B cell (primary cell): ENCODE data around the gene LRRC15. TPM values are rescaled to one million over a fixed set of nuclear protein-coding genes. Genes with fewer than 3 reads are reported as not detected.

Experiments used
- ATAC-seq: fragments of 200-7000 bp; cut with Tn5 transposase; one replicate; pipeline ENCODE4 v1.10.0; 2021; ENCODE audit warnings: low read depth, mild to moderate bottlenecking, moderate number of reproducible peaks, moderate library complexity
- CTCF ChIA-PET: fragments of 350-600 bp; sonication (Branson Sonifier 250); formaldehyde crosslinking; loops from one replicate; lab custom pipeline; 2021; ENCODE audit warnings: antibody characterized with exemption, inconsistent platforms; lab: Charles Lee
- POLR2A ChIA-PET: fragments of 350-600 bp; sonication (Branson Sonifier 250); formaldehyde crosslinking; loops from one replicate; lab custom pipeline; 2021; ENCODE audit warnings: antibody characterized with exemption; lab: Charles Lee
- DNase-seq: peaks from one replicate; pipeline ENCODE4 v3.0.0; 2013
- H2AFZ ChIP-seq: 2 replicates; pipeline ENCODE4 v1.6.1; 2012; ENCODE audit warnings: mild to moderate bottlenecking, low read depth, low read length; ENCODE audit not compliant: insufficient read depth, poor library complexity, severe bottlenecking
- H3K27ac ChIP-seq, 2 donors: 1 replicate in 1 of 2; 2 replicates in 1 of 2; pipeline ENCODE4 v1.5.1; 2012 to 2013; ENCODE audit warnings: low read length in 2 of 2, mild to moderate bottlenecking in 2 of 2, moderate library complexity in 1 of 2
- H3K27me3 ChIP-seq, 4 experiments: fragments of 200-600 bp in 1 of 4; sonication (generic) in 1 of 4; replicated peaks in 1 of 4; 1 replicate in 2 of 4; 2 replicates in 2 of 4; pipeline versions ENCODE4 v1.6.1 to v1.7.0; 2013 to 2016; ENCODE audit warnings: low read length in 3 of 4, mild to moderate bottlenecking in 2 of 4, mixed read lengths in 1 of 4, moderate library complexity in 1 of 4; ENCODE audit not compliant: insufficient read depth in 4 of 4, control insufficient read depth in 3 of 4; ENCODE audit errors: control extremely low read depth in 1 of 4
- H3K36me3 ChIP-seq, 2 experiments: replicated peaks in 1 of 2; 1 replicate in 1 of 2; 2 replicates in 1 of 2; pipeline versions ENCODE4 v1.6.1 to v1.7.1; 2013; ENCODE audit warnings: low read length in 1 of 2; ENCODE audit not compliant: insufficient read depth in 2 of 2, control insufficient read depth in 1 of 2; ENCODE audit errors: control extremely low read depth in 1 of 2, extremely low read depth in 1 of 2
- H3K4me1 ChIP-seq, 2 donors: fragments of 200-600 bp in 1 of 2; sonication (generic) in 1 of 2; 1 replicate in 1 of 2; 2 replicates in 1 of 2; pipeline versions ENCODE4 v1.5.1 to v1.6.1; 2013 to 2017; ENCODE audit warnings: low read length in 2 of 2; ENCODE audit not compliant: control insufficient read depth in 2 of 2, insufficient read depth in 2 of 2
- H3K4me2 ChIP-seq: replicated peaks from 2 replicates; pipeline ENCODE3; 2012; ENCODE audit warnings: mild to moderate bottlenecking, low read depth, low read length; ENCODE audit not compliant: poor library complexity, severe bottlenecking
- H3K4me3 ChIP-seq, 5 experiments: fragments of 200-600 bp in 1 of 5; sonication (generic) in 1 of 5; 1 replicate in 3 of 5; 2 replicates in 2 of 5; pipeline versions ENCODE4 v1.5.1 to v1.7.0; 2011 to 2016; ENCODE audit warnings: low read length in 4 of 5, mild to moderate bottlenecking in 4 of 5, low read depth in 2 of 5, control low read depth in 1 of 5, moderate library complexity in 1 of 5; ENCODE audit not compliant: insufficient read depth in 1 of 5; ENCODE audit errors: control extremely low read depth in 1 of 5, extremely low read depth in 1 of 5
- H3K79me2 ChIP-seq: fragments of 200-600 bp; sonication (generic); one replicate; pipeline ENCODE4 v1.6.0; 2016; ENCODE audit warnings: low read length; ENCODE audit not compliant: control insufficient read depth, insufficient read depth
- H3K9ac ChIP-seq: fragments of 200-600 bp; sonication (generic); 2 replicates; pipeline ENCODE4 v1.6.1; 2017; ENCODE audit warnings: mild to moderate bottlenecking, low read length, moderate library complexity
- H3K9me3 ChIP-seq, 3 donors: one replicate each; pipeline versions ENCODE4 v1.6.1 to v1.7.1; 2013; ENCODE audit warnings: low read length in 2 of 3; ENCODE audit not compliant: control insufficient read depth in 2 of 3, insufficient read depth in 1 of 3; ENCODE audit errors: control extremely low read depth in 1 of 3
- H4K20me1 ChIP-seq: 2 replicates; pipeline ENCODE4 v1.6.0; 2012; ENCODE audit warnings: mild to moderate bottlenecking, low read length; ENCODE audit not compliant: insufficient read depth, control insufficient read depth, poor library complexity, severe bottlenecking
- H3K27ac Mint-ChIP-seq: one replicate; pipeline ENCODE4 v1.8.0; 2021; ENCODE audit warnings: mixed read lengths
- H3K27me3 Mint-ChIP-seq: one replicate; pipeline ENCODE4 v1.8.0; 2021; ENCODE audit warnings: mixed read lengths
- H3K4me1 Mint-ChIP-seq: one replicate; pipeline ENCODE4 v1.8.0; 2021; ENCODE audit warnings: mixed read lengths
- H3K4me3 Mint-ChIP-seq: one replicate; pipeline ENCODE4 v1.8.0; 2021; ENCODE audit warnings: mixed read lengths
- H3K9me3 Mint-ChIP-seq: one replicate; pipeline ENCODE4 v1.8.0; 2022; ENCODE audit warnings: mixed read lengths; ENCODE audit not compliant: insufficient read depth
- EZH2 ChIP-seq: IDR thresholded peaks from 2 replicates; pipeline ENCODE4 v1.6.1; 2012; ENCODE audit warnings: borderline replicate concordance, low read depth, mild to moderate bottlenecking, moderate library complexity, low read length; ENCODE audit not compliant: insufficient read depth, poor library complexity, severe bottlenecking
- WGBS: methylation state at CpG from one replicate; pipeline ENCODE4 v1.1.5; 2013; ENCODE audit warnings: missing lambda C conversion rate; ENCODE audit not compliant: insufficient coverage; 5-methylcytosine and 5-hydroxymethylcytosine counted together
- intact Hi-C: fragments of 100-400 bp; cut with micrococcal nuclease; formaldehyde crosslinking; loops from one replicate; pipeline ENCODE4 v1.10.0; 2022
- polyA plus RNA-seq: library from polyadenylated mRNA; depleted of rRNA; stranded (reverse); fragments of >200 nt; gene quantifications from 2 replicates; pipeline ENCODE4 v1.2.3, GENCODE V29; 2012
- total RNA-seq, 2 donors: library from RNA; stranded (reverse); fragments of 120-200 nt in 1 of 2; gene quantifications; 1 replicate in 1 of 2; 2 replicates in 1 of 2; pipeline versions ENCODE4 v1.2.3 to v1.2.4, GENCODE V29; 2013 to 2022
- TF ChIP-seq, protein P1 (sequence below): fragments of 200-600 bp; IDR thresholded peaks from one replicate; pipeline ENCODE4 v1.8.0; 2022; ENCODE audit warnings: antibody characterized with exemption, mild to moderate bottlenecking

Gene LRRC15
- total and polyA plus RNA-seq, 2 donors (not counting 1 experiment from before 2014, with no cell fraction given), result not detected

DNA sequence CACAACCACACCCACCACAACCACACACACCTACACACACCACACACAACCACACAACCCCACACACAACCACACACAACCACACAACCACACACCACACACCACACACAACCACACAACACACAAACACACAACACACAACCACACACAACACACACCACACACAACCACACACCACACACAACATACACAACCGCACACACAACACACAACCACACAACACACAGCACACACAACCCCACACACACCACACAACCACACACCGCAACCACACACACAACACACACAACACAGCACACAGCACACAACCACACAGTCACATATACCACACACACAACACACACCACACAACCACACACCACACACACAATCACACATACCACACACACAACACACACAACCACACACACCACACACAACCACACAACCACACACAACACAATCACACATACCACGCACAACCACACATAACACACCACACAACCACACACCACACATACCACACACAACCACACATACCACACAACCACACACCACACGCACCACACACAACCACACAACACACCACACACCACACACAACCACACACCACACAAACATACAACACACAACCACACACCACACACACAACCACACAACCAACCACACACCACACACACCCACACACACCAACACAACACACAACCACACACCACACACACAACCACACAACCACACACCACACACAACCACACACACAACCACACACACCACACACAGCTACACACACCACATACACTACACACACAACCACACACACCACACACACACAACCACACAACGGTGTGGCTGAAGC, 42.1 kb downstream of the LRRC15 start:
- no peaks in the 10 kb centered on the region for H3K79me2 ChIP-seq
- H2AFZ ChIP-seq, result no peak overlapping the region
- peaks cover 27% of the 10 kb centered on the region for H3K27me3 Mint-ChIP-seq
- H3K27ac Mint-ChIP-seq, result no peak overlapping the region
- peaks cover 2% of the 10 kb centered on the region for H3K4me1 Mint-ChIP-seq
- intact Hi-C loops, result no loop called here
- H3K9ac ChIP-seq, result no peak overlapping the region
- no peaks in the 10 kb centered on the region for H3K9me3 Mint-ChIP-seq
- ChIA-PET CTCF (interaction anchor here (1.7 kb wide), 1 partner anchor 12 kb away, joined by 7 read pairs; no protein-coding TSS in a partner anchor), POLR2A (interaction anchor here (0.9 kb wide), 1 partner anchor 256 kb away, joined by 3 read pairs; no protein-coding TSS in a partner anchor)
- ATAC-seq, result no peak
- WGBS, result 94% methylated on average over 5 of the region's 5 CpGs
- no peak overlapping the region for H3K4me2 ChIP-seq
- TF ChIP-seq, protein P1, sequence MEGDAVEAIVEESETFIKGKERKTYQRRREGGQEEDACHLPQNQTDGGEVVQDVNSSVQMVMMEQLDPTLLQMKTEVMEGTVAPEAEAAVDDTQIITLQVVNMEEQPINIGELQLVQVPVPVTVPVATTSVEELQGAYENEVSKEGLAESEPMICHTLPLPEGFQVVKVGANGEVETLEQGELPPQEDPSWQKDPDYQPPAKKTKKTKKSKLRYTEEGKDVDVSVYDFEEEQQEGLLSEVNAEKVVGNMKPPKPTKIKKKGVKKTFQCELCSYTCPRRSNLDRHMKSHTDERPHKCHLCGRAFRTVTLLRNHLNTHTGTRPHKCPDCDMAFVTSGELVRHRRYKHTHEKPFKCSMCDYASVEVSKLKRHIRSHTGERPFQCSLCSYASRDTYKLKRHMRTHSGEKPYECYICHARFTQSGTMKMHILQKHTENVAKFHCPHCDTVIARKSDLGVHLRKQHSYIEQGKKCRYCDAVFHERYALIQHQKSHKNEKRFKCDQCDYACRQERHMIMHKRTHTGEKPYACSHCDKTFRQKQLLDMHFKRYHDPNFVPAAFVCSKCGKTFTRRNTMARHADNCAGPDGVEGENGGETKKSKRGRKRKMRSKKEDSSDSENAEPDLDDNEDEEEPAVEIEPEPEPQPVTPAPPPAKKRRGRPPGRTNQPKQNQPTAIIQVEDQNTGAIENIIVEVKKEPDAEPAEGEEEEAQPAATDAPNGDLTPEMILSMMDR, result no peak
- TF ChIP-seq EZH2, result no peak
- H3K36me3 ChIP-seq, result no peaks in the 10 kb centered on the region
- peaks cover 0 to 22% (median 0%) of the 10 kb centered on the region in 3 donors for H3K9me3 ChIP-seq
- peaks cover 0 to 21% (median under 1%) of the 10 kb centered on the region in 4 experiments for H3K27me3 ChIP-seq
- H4K20me1 ChIP-seq, result no peaks in the 10 kb centered on the region
- no peak for DNase-seq
- H3K27ac ChIP-seq, result no peak overlapping the region
- H3K4me3 ChIP-seq, result no peak overlapping the region
- H3K4me3 Mint-ChIP-seq, result no peak overlapping the region
- H3K4me1 ChIP-seq, result peaks cover 10 to 11% of the 10 kb centered on the region in 2 donors

DNA sequence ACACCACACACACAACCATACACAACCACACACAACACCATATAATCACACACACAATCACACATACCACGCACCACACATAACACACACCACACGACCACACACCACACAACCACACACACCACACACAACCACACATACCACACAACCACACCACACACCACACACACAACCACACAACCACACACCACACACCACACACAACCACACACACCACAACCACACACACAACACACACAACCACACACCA, 42.6 kb downstream of the LRRC15 start:
- Histone ChIP-seq H3K9me3 (peaks cover 0 to 22% (median 0%) of the 10 kb centered on the region in 3 donors), H3K27me3 (peaks cover 0 to 15% (median 0%) of the 10 kb centered on the region in 4 experiments), H3K36me3 (no peaks in the 10 kb centered on the region), H3K27ac (no peak overlapping the region), H3K4me2 (no peak overlapping the region), H3K4me3 (no peak overlapping the region), H3K9ac (no peak overlapping the region), H3K79me2 (no peaks in the 10 kb centered on the region), H2AFZ (no peak overlapping the region), H4K20me1 (no peaks in the 10 kb centered on the region), H3K4me1 (peaks cover 10 to 11% of the 10 kb centered on the region in 2 donors)
- POLR2A ChIA-PET, result no interaction called here
- CTCF ChIA-PET, result no interaction called here
- intact Hi-C loops, result no loop called here
- Mint-ChIP-seq H3K4me1 (peaks cover 3% of the 10 kb centered on the region), H3K9me3 (no peaks in the 10 kb centered on the region), H3K4me3 (no peak overlapping the region), H3K27ac (no peak overlapping the region), H3K27me3 (peaks cover 32% of the 10 kb centered on the region)
- ATAC-seq (no peak), DNase-seq (no peak)
- TF ChIP-seq EZH2, result no peak
- TF ChIP-seq, protein P1, result no peak
- 97% methylated on average over 2 of the region's 2 CpGs for WGBS
